Endometrium (tissue), 2 donors: Measurements from ENCODE around the gene FAM199X.
A peak's percentile ranks its signal among the peaks of the same experiment; 100 is the strongest.

Experiments
- FAIRE-seq: peaks from 2 replicates; lab custom pipeline; 2012; peaks lifted over from hg19 to GRCh38; lab: Jason Lieb, UNC
- donor health status: control.
- donor health status: control.

Gene FAM199X

DNA sequence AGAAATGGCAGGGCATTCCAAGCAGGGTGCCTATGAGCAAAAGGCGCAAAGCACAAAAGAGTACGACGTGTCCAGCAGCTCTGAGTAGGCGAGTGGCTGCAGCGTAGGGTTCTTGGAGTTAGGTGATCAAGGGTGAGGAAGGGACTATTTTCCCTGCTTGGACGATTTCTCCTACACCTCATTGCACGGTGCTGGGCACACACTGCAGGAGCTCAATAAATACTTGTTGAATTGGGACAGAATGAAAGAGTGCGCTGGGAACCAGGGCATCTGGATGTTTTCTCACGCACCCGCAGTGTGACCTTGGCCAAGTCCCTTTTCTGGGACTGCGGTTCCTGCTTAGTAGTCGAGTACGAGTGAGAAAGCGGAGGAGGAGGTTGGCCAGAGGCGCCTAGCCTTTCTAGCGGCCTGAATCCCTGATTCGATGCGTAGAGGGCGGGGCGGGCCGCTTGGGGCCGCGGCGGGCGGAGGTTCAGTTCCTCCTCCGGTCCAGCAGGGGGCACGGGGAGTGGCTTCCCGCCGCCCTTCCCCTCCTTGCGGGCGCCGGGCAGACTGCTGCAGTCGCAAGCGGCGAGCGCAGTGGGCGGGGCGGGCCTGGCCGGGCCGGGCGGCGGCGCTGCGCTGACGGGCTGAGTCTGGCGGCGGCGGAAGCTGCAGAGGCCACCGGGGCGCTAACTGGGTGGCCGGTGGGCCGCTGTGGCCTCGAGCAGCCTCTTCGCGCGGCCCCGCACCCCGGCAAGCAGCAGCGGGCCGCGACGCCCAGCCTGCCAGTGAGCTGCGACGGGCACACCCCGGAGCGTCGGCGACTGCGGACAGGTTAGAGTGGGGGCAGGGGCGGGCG lies at the start of gene FAM199X:
Gene FAM199X (plus strand): TSS at position 560 of the 841 bp plus-strand sequence. CDS start 333 bp downstream, outside the sequence.
- FAIRE-seq, result no peak

DNA sequence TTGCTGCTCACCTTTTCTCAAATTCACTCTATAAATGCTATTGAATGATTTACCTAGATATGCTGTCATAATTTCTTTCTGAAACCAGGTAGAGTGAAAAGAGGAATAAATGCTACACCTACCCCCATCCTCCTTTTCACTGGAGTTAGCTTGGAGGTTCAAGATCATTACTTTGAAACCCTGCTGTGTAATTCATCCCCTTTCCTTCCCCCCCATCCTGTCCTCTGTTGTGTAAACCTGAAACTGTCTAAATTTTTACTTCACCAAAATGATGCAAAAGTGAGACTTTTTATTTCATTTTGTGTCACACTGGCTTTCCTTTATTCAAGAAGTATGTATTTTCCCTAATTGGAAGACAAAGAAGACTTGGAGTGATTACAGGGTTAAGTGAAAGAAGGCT lies 48.5 kb upstream of the FAM199X start:
- FAIRE-seq, result no peak

DNA sequence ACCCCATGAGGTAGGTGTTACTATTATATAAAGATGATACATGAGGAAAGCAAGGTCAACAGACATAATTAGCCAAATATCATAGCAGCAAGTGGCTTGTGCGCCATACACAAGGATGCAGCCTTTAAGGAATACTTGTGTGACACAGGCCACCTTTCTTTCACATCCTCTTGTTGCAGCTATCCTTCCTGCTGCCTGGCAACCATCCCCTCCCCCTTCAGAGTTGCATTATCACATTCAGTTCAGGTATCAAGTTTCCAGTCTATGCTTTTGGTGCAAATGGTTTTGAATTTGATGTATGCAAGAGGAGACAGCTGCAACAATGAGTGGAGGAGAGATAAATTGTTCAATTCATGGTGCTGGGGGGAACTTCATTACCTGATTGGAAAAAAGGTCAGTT lies 47.5 kb upstream of the FAM199X start:
- FAIRE-seq, result no peak

DNA sequence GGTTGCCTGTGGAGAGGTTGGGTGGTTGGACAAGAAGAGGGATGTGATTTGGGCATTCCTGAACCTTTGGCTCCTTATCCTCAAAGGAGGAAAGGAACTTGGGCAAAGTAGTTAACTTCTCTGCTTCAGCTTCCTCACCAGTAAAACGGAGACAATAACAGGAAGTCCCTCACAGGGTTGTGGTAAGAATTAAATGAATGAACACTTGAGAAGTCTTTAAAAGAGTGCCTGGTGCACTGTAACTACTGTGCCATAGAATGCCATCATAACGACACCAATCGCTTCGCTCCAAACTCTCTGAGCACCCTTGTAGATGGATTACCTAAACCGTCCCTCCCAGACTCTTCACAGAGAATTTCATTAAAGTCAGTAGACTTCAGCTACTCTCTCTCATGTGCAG lies 43.4 kb upstream of the FAM199X start:
- no peak for FAIRE-seq

DNA sequence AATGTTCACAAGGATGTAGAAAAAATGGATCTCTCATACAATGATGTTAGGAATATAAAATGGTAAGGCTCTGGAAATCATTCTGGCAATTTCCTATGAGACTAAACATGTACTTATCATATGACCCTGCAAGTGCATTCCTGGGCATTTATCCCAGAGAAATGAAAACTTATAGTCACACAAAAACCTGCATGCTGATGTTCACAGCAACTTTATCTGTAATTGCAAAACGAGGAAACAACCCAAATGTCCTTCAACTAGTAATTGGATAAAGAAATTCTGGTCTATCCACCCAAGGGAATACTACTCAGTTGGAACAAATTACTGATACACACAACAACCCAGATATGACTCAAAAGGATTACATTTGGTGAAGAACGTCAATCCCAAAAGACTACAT lies 39.4 kb upstream of the FAM199X start:
- no peak for FAIRE-seq

DNA sequence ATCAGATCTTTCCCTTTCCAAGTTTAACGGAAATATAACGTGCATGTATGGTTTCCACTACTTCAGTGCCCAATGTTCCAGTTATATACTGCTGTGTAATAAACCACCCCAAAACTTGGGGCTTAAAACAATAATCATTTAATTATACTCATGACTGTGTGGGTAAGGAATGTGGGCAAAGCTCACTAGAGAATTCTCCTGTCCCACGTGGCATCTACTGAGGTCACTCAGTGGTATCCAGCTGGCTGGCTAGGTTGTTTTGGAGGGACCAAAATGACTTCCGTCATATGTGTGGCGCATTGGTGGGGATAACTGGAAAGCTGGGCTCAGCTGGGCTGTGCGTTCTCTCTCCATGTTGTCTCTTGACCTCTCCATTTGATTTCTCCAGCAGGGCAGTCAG lies 35.4 kb upstream of the FAM199X start:
- FAIRE-seq, result no peak

DNA sequence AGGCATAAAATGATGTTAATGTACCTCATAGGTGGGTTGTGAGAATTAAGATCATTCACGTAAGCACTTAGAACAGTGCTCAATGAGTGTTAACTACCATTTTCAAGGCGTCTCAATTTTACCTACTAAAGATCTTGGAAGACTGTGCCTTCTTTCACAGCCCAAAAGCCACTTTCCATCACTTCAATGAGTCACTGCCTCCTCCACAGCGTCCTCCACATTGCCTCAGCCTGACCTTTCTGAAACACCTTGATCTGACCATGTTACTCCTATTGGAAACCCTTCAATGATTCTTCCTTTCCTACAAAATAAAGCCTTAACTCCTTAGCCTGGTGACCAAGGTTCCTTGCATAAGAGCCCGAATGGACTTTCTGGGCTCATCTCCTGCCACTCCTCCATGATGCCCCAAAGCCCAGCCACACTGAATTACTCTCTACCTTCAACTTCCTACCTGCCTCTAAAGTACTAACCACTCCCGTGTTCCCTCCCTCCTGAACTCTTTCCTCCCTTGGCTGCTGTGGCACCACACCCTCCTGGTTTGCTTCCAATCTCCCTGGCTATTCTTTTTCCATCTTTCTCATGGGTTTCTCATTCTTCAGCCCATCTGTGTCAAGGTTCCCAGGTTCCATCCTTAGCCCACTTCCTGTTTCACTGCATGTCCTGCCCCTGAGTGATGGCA lies 31.5 kb upstream of the FAM199X start:
- no peak for FAIRE-seq

DNA sequence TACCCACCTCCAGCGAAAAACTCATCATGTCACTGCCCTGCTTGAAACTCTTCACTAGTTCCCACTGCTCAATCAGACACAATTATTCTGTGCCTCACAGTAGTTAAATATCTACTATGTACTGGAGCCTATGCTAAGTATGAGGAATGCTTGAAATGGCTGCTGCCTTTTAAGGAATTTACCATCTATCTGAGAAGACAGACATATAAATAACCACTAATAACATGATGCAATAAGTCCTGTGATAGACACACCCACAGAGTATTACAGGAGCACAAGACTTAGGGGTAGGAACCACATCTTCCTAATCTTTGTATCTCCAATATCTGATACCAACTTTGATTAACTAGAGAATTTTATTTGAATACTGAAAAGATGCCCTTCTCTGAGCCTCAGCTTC lies 30.6 kb upstream of the FAM199X start:
- no peak for FAIRE-seq

DNA sequence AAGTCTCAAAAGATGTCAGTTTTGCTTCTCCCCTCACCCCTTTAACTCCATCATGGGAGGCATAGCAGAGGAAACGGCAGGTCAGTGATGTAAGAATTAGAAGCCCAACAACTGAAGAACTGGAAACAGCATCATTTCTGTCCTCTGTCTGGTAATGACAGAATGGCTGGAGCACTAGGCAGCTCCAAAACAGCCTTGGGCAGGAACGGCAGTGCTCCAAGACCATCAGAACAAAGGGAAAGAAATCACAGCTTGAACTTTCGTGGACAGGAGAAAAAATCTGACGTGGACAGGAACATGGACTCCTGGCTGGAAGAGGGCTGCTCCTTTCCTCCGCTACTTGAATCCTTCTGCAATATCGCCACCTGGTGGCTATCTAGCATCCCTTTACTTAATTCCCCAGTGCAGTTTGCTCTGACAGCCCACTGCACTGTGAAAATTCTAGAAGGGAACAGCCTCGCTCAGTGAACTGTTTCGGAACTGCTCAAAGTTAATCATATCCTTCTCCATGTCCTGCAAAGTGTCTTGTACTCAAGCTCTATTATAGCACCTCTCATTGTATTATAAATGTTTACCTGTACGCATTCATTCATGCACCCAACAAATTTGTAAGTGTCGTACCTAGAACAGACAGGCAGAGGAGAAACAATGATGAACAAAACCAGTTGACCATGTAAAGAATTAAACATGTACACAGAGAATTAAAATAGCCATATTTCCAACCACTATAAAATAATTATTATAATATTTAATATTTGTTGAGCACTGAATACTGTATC lies 29.8 kb upstream of the FAM199X start:
- FAIRE-seq, result peak; percentile 58

DNA sequence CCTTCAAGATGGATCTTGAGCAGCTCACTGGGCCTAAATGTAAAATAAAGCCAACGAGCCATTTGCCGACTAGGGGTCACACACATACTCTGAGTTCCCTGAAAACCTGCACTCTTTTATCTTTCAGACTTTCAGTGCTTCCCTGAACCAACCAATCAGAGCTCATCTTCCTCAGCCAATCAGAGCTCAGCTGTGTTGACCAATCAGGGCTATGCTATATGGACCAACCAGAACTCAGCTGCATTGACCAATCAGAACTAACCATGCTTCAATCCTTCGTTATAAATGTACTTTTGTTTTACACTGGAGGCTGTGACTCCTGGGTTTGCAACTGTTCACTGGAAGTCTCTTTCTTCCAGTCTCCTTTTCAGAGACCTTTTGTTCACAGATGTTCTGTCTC lies 28.8 kb upstream of the FAM199X start:
- FAIRE-seq, result no peak

DNA sequence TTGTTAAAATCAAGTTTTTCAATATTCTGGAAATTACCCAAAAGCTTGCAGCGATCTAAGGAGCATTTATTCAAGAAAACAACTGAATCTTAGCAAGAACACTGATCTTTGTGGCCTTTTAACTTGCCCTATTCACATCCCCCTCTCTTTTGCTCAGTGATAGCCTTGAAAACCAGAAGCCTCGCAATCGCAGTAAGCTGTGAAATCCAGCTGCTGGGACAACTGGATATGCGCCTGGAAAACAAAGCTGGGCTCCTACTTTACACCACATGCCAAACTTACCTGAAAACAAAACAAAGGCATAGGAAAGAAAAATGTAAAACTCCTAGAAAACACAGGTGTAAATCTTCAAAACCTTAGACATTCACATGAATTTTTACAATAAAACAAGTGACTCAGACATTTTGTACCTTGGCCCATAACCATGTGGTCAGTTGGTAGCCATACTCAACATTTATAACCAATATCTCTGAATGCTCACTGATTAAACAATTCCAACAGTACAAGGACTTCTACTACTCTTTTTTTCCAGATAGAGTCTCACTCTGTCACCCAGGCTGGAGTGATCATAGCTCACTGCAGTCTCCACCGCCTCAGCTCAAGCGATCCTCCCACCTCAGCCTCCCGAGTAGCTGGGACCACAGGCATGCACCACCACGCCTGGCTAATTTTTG lies 25.0 kb upstream of the FAM199X start:
- FAIRE-seq, result no peak

DNA sequence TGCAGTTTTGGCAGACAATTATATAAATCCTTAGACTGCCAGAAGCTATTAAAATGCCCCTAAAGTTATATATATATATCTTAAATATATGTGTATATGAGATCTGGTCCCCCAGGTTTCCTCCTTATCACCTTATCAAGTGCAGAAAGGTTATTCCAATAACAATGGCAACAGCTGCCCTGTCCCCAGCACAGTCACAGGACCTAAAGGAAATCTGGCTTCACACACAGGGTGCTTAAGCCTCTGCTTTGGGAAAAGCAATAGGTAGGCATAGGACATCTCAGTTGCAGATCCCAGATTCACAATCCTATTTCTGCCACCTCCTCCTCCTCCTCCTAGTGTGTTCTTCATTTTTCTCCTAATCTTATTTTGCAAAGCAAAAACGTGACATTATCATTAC lies 15.2 kb upstream of the FAM199X start:
- FAIRE-seq, result no peak

DNA sequence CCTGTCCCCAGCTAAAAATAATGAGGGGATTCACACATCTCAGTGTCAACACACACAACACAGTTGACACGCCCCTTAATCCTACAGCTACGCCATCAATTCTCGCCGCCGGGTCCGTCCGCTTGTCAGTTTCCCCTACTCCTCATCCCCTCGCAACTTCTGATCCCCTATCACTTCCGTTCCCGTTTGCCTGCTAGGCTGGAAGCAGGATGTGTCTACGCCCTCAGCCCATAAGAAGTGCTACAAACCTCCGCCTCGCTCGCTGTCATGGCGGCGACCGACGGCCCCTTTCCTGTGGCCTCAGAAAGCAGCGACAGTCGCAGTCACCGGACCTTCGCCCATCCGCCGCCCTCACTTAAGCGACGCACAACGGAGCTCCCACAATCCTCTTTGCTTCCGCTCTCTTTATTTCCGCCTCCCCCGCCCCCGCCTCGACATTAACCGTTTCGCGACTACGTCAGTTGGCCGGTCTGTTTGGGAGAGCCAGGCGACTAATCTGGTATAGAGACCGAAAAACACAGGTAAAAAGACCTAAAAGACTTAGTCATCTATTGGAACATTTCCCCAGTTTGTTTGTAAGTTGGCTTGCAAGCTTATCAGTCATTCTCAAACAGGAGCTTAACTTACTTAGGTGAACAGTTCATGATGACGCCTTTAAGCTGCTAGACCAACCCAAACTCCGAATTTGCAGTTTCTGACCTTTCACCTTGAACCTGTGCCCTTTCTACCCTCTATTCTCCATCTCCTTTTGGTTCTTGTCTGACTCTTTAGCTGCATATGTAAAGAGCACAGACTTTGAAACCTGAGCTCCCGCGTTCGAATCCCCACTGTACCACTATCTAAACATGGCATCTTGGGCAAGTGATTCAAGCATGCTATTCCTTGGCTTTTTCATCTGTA lies 9.4 kb upstream of the FAM199X start, which contains the start of gene SLC25A53:
Gene SLC25A53 (minus strand): TSS at position 380 of the 900 bp plus-strand sequence. CDS start 51,752 bp downstream, outside the sequence.
- FAIRE-seq, result no peak

DNA sequence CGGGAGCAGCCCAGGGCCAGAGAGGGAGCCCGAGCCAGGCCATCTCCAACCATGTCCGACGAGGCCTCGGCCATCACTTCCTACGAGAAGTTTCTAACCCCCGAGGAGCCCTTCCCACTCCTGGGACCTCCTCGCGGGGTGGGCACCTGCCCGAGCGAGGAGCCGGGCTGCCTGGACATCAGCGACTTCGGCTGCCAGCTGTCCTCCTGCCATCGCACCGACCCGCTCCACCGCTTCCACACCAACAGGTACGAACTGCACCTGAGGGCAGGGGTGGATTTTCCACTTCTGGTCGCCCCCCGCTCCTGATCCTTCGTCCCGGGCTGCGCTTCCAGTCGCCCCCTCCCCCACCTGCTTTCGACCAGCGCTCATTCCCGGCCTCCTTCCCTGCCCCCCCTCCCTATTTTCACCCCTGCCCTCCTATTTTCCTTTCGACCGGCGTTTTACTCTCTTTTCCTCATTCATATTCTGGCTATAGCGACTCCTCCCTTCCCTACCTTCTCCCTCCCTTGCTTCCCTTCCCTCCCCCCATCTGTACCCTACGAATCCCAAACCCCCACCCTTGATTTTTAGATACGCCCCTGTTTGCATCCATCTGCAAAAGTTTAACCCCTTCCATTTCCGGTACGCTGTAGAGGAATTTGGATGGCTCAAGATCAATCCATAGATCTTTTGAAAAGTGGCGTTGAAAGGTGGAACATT lies 633 bp downstream of the FAM199X start:
- no peak for FAIRE-seq

DNA sequence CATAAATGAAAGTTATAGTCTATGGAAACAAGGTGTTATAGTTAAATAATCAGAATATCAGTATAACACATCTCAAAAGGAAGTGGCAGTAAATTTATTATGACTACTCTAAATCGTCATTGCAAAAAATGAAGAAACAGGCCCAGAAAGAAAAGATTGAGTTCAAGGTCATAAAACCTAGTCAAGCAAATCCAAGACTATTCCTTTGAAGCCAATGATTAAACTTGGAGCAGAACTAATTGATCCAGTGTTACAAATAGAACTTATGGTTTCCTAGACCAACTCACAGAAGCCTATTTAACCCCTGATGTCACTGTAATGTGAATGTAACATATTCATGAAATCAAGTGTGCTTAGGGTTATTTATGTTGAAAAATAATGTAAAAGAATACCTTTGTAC lies 1.9 kb downstream of the FAM199X start:
- FAIRE-seq, result no peak

DNA sequence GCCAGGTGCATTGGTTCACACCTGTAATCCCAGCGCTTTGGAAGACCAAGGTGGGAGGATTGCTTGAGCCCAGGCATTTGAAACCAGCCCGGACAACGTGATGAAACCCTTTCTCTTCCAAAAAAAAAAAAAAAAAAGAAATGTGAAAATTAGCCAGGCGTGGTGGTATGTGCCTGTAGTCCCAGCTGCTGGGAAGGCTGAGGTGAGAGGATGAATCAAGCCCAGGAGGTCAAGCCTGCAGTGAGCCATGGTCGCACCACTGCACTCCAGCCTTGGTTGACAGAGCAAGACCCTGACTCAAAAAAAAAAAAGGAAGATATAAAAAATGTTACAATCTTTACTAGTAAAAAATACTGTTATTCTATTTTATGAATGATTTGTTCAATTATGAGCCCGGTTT lies 5.9 kb downstream of the FAM199X start:
- no peak for FAIRE-seq

DNA sequence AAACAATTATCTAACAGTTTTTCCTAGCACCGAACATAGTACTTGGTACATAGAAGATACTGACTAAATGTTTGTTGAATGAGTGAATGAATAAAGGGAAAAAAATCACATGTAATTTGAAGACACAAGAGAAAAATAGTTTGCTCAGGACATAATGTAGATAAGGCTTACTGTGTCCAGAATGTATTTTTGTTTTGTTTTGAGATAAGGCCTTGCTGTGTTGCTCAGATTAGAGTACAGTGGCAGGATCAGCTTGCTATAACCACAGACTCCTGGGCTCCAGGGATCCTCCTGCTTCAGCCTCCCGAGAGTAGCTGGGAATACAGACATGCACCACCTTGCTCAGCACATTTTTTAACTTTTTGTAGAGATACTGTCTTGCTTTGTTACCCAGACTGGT lies 6.5 kb downstream of the FAM199X start:
- FAIRE-seq, result no peak

DNA sequence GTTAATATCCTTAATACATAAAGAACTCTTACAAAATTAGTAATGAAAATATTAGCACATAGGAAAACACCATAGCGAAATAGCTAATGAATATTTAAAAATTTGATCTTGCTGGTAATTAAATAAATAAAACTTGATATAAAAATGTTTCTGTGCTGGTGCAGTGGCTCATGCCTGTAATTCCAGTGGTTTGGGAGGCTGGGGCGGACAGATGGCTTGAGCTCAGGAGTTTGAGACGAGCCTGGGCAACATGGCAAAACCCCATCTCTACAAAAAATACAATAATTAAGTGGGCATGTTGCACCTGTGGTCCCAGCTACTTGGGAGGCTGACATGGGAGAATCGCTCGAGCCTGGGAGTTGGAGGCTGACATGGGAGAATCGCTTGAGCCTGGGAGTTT lies 7.6 kb downstream of the FAM199X start:
- FAIRE-seq, result no peak

DNA sequence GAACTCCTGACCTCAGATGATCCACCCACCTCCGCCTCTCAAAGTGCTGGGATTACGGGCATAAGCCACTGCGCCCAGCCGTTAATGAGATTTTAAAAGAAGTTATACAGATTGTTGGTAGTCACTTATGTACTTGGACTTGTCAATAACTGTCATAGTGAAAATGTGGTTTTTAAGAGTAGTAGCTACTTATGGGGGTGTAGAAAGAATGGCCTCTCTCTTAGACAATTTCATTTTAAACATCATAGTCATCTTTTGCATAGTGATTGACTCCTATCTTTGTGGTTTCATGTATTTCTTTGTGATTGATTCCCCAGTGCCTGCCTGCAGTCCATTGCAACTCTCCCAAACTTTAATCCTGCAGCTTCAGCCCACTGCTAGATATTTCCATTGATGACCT lies 17.4 kb downstream of the FAM199X start:
- no peak for FAIRE-seq

DNA sequence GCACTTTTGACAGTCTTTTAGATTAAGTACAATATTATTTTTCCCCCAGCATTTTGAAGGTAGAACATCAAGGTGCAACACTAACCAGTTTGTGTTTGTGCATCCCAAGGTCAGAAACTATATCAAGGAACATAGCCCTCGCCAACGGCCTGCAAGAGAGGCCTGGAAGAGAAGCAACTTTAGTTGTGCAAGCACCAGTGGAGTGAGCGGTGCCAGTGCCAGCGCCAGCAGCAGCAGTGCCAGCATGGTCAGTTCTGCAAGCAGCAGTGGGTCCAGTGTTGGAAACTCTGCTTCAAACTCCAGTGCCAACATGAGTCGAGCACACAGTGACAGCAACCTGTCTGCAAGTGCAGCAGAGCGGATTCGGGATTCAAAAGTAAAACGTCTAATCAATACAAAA lies 21.7 kb downstream of the FAM199X start:
- FAIRE-seq, result no peak

DNA sequence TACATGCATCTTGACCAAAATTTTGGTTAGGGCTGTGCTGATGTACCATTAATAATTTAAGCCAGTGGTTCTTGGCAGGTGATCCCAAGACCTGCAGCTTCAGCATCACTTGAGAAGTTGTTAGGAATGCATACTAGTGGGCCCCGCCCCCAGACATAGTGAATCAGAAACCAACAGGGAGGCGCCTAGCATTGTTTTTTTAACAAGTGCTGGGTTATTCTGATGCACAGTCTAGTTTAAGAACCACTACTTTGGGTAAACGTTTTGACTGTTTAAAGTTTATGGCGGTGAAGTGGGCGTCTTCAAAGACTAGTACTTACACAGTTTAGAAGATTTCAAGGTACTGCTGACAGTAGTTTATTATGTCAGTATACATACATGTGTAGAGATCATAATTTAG lies 23.6 kb downstream of the FAM199X start:
- no peak for FAIRE-seq
